Endothelial cell of umbilical vein (primary cell): ENCODE results near the gene CREB3L2. TPM values are rescaled to one million over a fixed set of nuclear protein-coding genes. Genes with fewer than 3 reads are reported as not detected.

ENCODE experiments used
- BruUV-seq: library from RNA; stranded (reverse); fragments of 400-500 nt; replicated peaks from 2 replicates; lab custom pipeline; 2021; lab: Mats Ljungman, UMichigan
- CTCF ChIA-PET: fragments of 300-600, 350-600 bp; sonication (Branson Sonifier 250); formaldehyde crosslinking; loops from one replicate; lab custom pipeline; 2021; ENCODE audit warnings: antibody characterized with exemption, inconsistent platforms; lab: Charles Lee
- POLR2A ChIA-PET: fragments of 300-600, 350-600 bp; sonication (Branson Sonifier 250); formaldehyde crosslinking; loops from one replicate; lab custom pipeline; 2021; ENCODE audit warnings: antibody characterized with exemption, inconsistent platforms; lab: Charles Lee
- DNase-seq: peaks from one replicate; pipeline ENCODE4 v3.0.0-alpha.2; 2011; ENCODE audit warnings: low read depth, low spot score
- FAIRE-seq: peaks from 2 replicates; lab custom pipeline; 2011; peaks lifted over from hg19 to GRCh38; lab: Jason Lieb, UNC
- H2AFZ ChIP-seq: 2 replicates; pipeline ENCODE4 v1.6.0; 2012; ENCODE audit warnings: low read depth, low read length, control low read depth, inconsistent platforms
- H3K27ac ChIP-seq: 2 replicates; pipeline ENCODE4 v1.5.1; 2011; ENCODE audit warnings: low read depth, mild to moderate bottlenecking, control low read depth, low read length, moderate library complexity; ENCODE audit not compliant: insufficient read depth
- H3K27me3 ChIP-seq, 2 experiments: 2 replicates each; pipeline versions ENCODE4 v1.6.0 to v1.6.1; 2011; ENCODE audit warnings: low read length in 2 of 2, mixed read lengths in 1 of 2; ENCODE audit not compliant: control insufficient read depth in 2 of 2, insufficient read depth in 2 of 2
- H3K36me3 ChIP-seq, 2 experiments: 2 replicates in 1 of 2; 3 replicates in 1 of 2; pipeline ENCODE4 v1.5.1; 2011; ENCODE audit warnings: low read length in 2 of 2, mild to moderate bottlenecking in 1 of 2, moderate library complexity in 1 of 2; ENCODE audit not compliant: control insufficient read depth in 2 of 2, insufficient read depth in 2 of 2; ENCODE audit errors: extremely low read depth in 1 of 2
- H3K4me1 ChIP-seq: 3 replicates; pipeline ENCODE4 v1.5.1; 2011; ENCODE audit warnings: mild to moderate bottlenecking, low read length; ENCODE audit not compliant: control insufficient read depth, insufficient read depth; ENCODE audit errors: extremely low read depth
- H3K4me2 ChIP-seq: 2 replicates; pipeline ENCODE4 v1.6.1; 2011; ENCODE audit warnings: low read length, control low read depth, mixed read lengths; ENCODE audit not compliant: insufficient read depth
- H3K4me3 ChIP-seq, 3 experiments: fragments of 200-600 bp in 1 of 3; sonication (generic), shearing (Covaris generic) in 1 of 3; replicated peaks in 1 of 3; 2 replicates each; pipeline ENCODE4 v1.5.1; 2011 to 2016; ENCODE audit warnings: control low read depth in 3 of 3, low read length in 3 of 3, mild to moderate bottlenecking in 2 of 3, inconsistent platforms in 1 of 3, low read depth in 1 of 3, moderate library complexity in 1 of 3; ENCODE audit not compliant: insufficient read depth in 1 of 3
- H3K79me2 ChIP-seq: 2 replicates; pipeline ENCODE4 v1.6.0; 2012; ENCODE audit warnings: low read length, inconsistent platforms; ENCODE audit not compliant: control insufficient read depth, insufficient read depth
- H3K9ac ChIP-seq: replicated peaks from 2 replicates; pipeline ENCODE3; 2011; ENCODE audit warnings: low read length, control low read depth; ENCODE audit not compliant: insufficient read depth; ENCODE audit errors: extremely low read depth
- H3K9me1 ChIP-seq: replicated peaks from 3 replicates; pipeline ENCODE4 v1.6.0; 2011; ENCODE audit warnings: mild to moderate bottlenecking, low read length; ENCODE audit not compliant: control insufficient read depth, insufficient read depth; ENCODE audit errors: extremely low read depth
- H3K9me3 ChIP-seq: replicated peaks from 2 replicates; pipeline ENCODE4 v1.5.1; 2012; ENCODE audit warnings: low read length, inconsistent platforms; ENCODE audit not compliant: control insufficient read depth, insufficient read depth
- H4K20me1 ChIP-seq: replicated peaks from 2 replicates; pipeline ENCODE3; 2011; ENCODE audit warnings: mild to moderate bottlenecking, low read length; ENCODE audit not compliant: control insufficient read depth, insufficient read depth; ENCODE audit errors: extremely low read depth
- CTCF ChIP-seq, 2 donors: IDR thresholded peaks; 1 replicate in 1 of 2; 2 replicates in 1 of 2; pipeline ENCODE4 v1.5.1; 2011; ENCODE audit warnings: low read length in 2 of 2, mild to moderate bottlenecking in 2 of 2, moderate library complexity in 2 of 2, control low read depth in 1 of 2, inconsistent platforms in 1 of 2, low read depth in 1 of 2; ENCODE audit not compliant: insufficient read depth in 1 of 2; ENCODE audit errors: extremely low read depth in 1 of 2
- EZH2 ChIP-seq: IDR thresholded peaks from 2 replicates; pipeline ENCODE4 v1.6.1; 2012; ENCODE audit warnings: borderline replicate concordance, low read depth, mild to moderate bottlenecking, moderate library complexity, low read length, inconsistent platforms; ENCODE audit not compliant: severe bottlenecking
- FOS ChIP-seq: IDR thresholded peaks from 2 replicates; pipeline ENCODE4 v1.6.1; 2011; ENCODE audit warnings: mild to moderate bottlenecking, low read length, moderate library complexity, borderline replicate concordance; ENCODE audit not compliant: insufficient read depth
- GATA2 ChIP-seq: IDR thresholded peaks from 2 replicates; pipeline ENCODE4 v1.7.0; 2011; ENCODE audit warnings: low read depth, mild to moderate bottlenecking, moderate library complexity, mixed read lengths, low read length; ENCODE audit not compliant: insufficient read length, insufficient read depth
- JUN ChIP-seq: IDR thresholded peaks from 2 replicates; pipeline ENCODE4 v1.6.1; 2011; ENCODE audit warnings: borderline replicate concordance, low read depth; ENCODE audit not compliant: insufficient read length, insufficient read depth
- MAX ChIP-seq: IDR thresholded peaks from 2 replicates; pipeline ENCODE4 v1.6.1; 2011; ENCODE audit not compliant: insufficient read depth, insufficient read length
- MYC ChIP-seq: IDR thresholded peaks from one replicate; pipeline ENCODE4 v1.6.1; 2011; ENCODE audit warnings: mild to moderate bottlenecking, low read depth, low read length
- POLR2A ChIP-seq: IDR thresholded peaks from 2 replicates; pipeline ENCODE4 v1.6.1; 2012; ENCODE audit warnings: low read depth, mild to moderate bottlenecking, control low read depth, low read length
- POLR2AphosphoS5 ChIP-seq: IDR thresholded peaks from 2 replicates; pipeline ENCODE4 v1.6.1; 2012; ENCODE audit warnings: low read depth, mild to moderate bottlenecking, control low read depth, low read length, moderate library complexity; ENCODE audit not compliant: insufficient read depth
- dilution Hi-C: fragments of 300-500 bp; cut with MboI; formaldehyde crosslinking; loops from one replicate; pipeline ENCODE4 v1.15.0; 2019; ENCODE audit warnings: low sequenced_read_pairs; ENCODE audit not compliant: extremely low pct_ligation_motif_present
- intact Hi-C: fragments of 100-400 bp; cut with micrococcal nuclease; formaldehyde crosslinking; loops from one replicate; pipeline ENCODE4 v1.10.0; 2022
- polyA plus RNA-seq, 4 experiments: library from polyadenylated mRNA; depleted of rRNA in 3 of 4; stranded (reverse) in 3 of 4; unstranded in 1 of 4; fragments of >200 nt; gene quantifications; 2 replicates each; pipeline versions ENCODE4 v1.2.1 to v1.2.3, GENCODE V29; 2011 to 2012; ENCODE audit warnings: missing spikeins in 1 of 4
- total RNA-seq: library from RNA; stranded (reverse); gene quantifications from 2 replicates; pipeline ENCODE4 v1.2.3, GENCODE V29; 2021

CREB3L2 gene
- total and polyA plus RNA-seq, 2 donors (not counting 3 experiments of a cell fraction or from before 2014, with no cell fraction given): 32.1 to 93.4 TPM

GRCh38 chr7:137996386-137996851, 5.5 kb downstream of the CREB3L2 start:
- Histone ChIP-seq H3K79me2 (peaks cover 80% of the 10 kb centered on the region), H3K9me3 (no peaks in the 10 kb centered on the region), H3K4me3 (peak overlapping the region in 1 of 3 experiments; percentile 9), H3K9me1 (no peaks in the 10 kb centered on the region), H3K4me1 (peaks cover 67% of the 10 kb centered on the region), H2AFZ (no peak overlapping the region), H3K36me3 (no peaks in the 10 kb centered on the region), H3K27me3 (no peaks in the 10 kb centered on the region), H4K20me1 (no peaks in the 10 kb centered on the region), H3K9ac (peak overlapping the region; percentile 21), H3K4me2 (peak overlapping the region; percentile 63), H3K27ac (peak overlapping the region; percentile 56)
- dilution Hi-C loops (no loop called here), intact Hi-C loops (no loop called here)
- DNase-seq (peak; percentile 93), FAIRE-seq (peak; percentile 57)
- ChIA-PET CTCF (interaction anchor here (0.6 to 1.1 kb wide), 5 partner anchors 10 to 60 kb away, joined by 3 to 5 read pairs (median 3); no protein-coding TSS in a partner anchor), POLR2A (no interaction called here)
- BruUV-seq: no TSS peak
- TF ChIP-seq CTCF (IDR thresholded peaks at IDR 0.05; ENCODE audit: extremely low read depth in 1 of 2, insufficient read depth in 1 of 2, low read depth in 1 of 2, low read length in 2 of 2) (no peak), GATA2 (peak; percentile 74), FOS (peak; percentile 15), POLR2AphosphoS5 (peak; percentile 59), POLR2A (no peak), MAX (peak; percentile 38), MYC (no peak), EZH2 (no peak), JUN (no peak)
